OCI-LY1 (cell line): Measurements from ENCODE around the gene FATE1.

Experiments
- EZH2 ChIP-seq: fragments of 200-600 bp; sonication (generic), shearing (Covaris generic); IDR thresholded peaks from 2 replicates; pipeline ENCODE4 v1.8.0; 2017; ENCODE audit warnings: borderline replicate concordance, mixed run types, mild to moderate bottlenecking, antibody characterized with exemption, low read length, moderate library complexity, mixed read lengths
- TF ChIP-seq, protein P1 (sequence below): fragments of 200-600 bp; sonication (generic), shearing (Covaris generic); IDR thresholded peaks from 2 replicates; pipeline ENCODE4 v1.5.1; 2017; ENCODE audit warnings: mild to moderate bottlenecking, antibody characterized with exemption, low read length, moderate library complexity, mixed read lengths

DNA sequence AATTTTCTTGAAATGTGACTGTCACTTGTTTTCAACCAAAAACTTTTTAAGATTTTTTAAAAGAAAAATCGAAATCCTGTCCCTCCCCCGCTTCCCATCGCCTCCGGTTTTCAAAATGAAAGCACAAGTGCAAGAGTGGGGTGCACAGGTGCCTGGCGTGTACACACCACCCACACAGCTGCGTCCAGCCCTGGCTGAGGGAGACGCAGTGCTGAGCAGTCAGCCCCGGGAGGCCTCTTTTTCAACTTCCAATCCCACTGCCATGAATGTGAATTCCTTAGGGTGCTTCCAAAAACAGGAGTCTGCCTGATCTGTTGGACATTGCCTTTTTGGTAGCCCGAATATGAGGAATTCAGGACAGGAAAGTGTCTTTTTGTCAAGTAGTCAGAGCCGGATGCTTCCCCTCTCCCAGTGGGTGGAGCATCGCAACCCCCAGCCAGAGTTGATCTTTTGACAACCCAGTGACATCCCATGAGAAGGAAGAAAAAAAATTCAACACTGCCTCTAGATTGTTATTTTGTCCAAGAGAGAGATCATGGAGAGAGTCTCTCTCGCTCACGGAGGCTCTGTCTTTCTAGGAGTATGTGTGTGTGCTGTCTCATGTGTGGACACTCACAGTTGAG is 11.7 kb upstream of the FATE1 start:
- TF ChIP-seq, protein P1, sequence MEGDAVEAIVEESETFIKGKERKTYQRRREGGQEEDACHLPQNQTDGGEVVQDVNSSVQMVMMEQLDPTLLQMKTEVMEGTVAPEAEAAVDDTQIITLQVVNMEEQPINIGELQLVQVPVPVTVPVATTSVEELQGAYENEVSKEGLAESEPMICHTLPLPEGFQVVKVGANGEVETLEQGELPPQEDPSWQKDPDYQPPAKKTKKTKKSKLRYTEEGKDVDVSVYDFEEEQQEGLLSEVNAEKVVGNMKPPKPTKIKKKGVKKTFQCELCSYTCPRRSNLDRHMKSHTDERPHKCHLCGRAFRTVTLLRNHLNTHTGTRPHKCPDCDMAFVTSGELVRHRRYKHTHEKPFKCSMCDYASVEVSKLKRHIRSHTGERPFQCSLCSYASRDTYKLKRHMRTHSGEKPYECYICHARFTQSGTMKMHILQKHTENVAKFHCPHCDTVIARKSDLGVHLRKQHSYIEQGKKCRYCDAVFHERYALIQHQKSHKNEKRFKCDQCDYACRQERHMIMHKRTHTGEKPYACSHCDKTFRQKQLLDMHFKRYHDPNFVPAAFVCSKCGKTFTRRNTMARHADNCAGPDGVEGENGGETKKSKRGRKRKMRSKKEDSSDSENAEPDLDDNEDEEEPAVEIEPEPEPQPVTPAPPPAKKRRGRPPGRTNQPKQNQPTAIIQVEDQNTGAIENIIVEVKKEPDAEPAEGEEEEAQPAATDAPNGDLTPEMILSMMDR, result no peak
- TF ChIP-seq EZH2, result no peak
